GM23338 (cell line): ENCODE data around the gene NCOA7. TPM values are rescaled to one million over a fixed set of nuclear protein-coding genes. Genes with fewer than 3 reads are reported as not detected.

Experiments
- ATAC-seq: fragments of 200-7000 bp; cut with Tn5 transposase; 3 replicates; pipeline ENCODE4 v1.9.1; 2020
- DNase-seq: peaks from one replicate; pipeline ENCODE4 v3.0.0-alpha.2; 2015; ENCODE audit warnings: low spot score
- H2AFZ ChIP-seq: fragments of 200-600 bp; sonication (generic); 2 replicates; pipeline ENCODE4 v1.8.0; 2016; ENCODE audit warnings: antibody characterized with exemption, mild to moderate bottlenecking, moderate library complexity
- H3F3A ChIP-seq: fragments of 200-600 bp; sonication (generic); replicated peaks from 2 replicates; pipeline ENCODE4 v1.8.0; 2017; ENCODE audit warnings: antibody characterized with exemption, mixed run types, low read depth
- H3K27ac ChIP-seq: fragments of 200-600 bp; sonication (generic); 2 replicates; pipeline ENCODE4 v1.6.1; 2016; ENCODE audit warnings: low read depth
- H3K27me3 ChIP-seq: fragments of 200-600 bp; sonication (generic); 2 replicates; pipeline ENCODE4 v1.8.0; 2016; ENCODE audit warnings: mild to moderate bottlenecking, mixed run types, moderate library complexity; ENCODE audit not compliant: insufficient read depth
- H3K36me3 ChIP-seq: fragments of 200-600 bp; sonication (generic); 2 replicates; pipeline ENCODE4 v1.8.0; 2016; ENCODE audit warnings: mild to moderate bottlenecking; ENCODE audit not compliant: insufficient read depth
- H3K4me1 ChIP-seq: fragments of 200-600 bp; sonication (generic); 2 replicates; pipeline ENCODE4 v1.8.0; 2016; ENCODE audit warnings: mild to moderate bottlenecking, moderate library complexity; ENCODE audit not compliant: insufficient read depth
- H3K4me2 ChIP-seq: fragments of 200-600 bp; sonication (generic); 2 replicates; pipeline ENCODE4 v1.7.1; 2017; ENCODE audit warnings: mixed run types
- H3K4me3 ChIP-seq: fragments of 200-600 bp; sonication (generic); 2 replicates; pipeline ENCODE4 v1.6.1; 2016; ENCODE audit warnings: mixed run types
- H3K79me2 ChIP-seq: fragments of 200-600 bp; sonication (generic); replicated peaks from 2 replicates; pipeline ENCODE4 v1.8.0; 2017; ENCODE audit warnings: mild to moderate bottlenecking; ENCODE audit not compliant: insufficient read depth
- H3K9me2 ChIP-seq: fragments of 200-600 bp; sonication (generic); 2 replicates; pipeline ENCODE4 v1.8.0; 2017; ENCODE audit not compliant: insufficient read depth
- H4K20me1 ChIP-seq: fragments of 200-600 bp; sonication (generic); replicated peaks from 2 replicates; pipeline ENCODE4 v1.8.0; 2017; ENCODE audit warnings: mild to moderate bottlenecking; ENCODE audit not compliant: insufficient read depth
- H3K27ac Mint-ChIP-seq: 2 replicates; pipeline ENCODE4 v1.8.0; 2020; ENCODE audit warnings: inconsistent platforms, mild to moderate bottlenecking, moderate library complexity, mixed read lengths
- H3K27me3 Mint-ChIP-seq: 3 replicates; pipeline ENCODE4 v1.8.0; 2022; ENCODE audit warnings: low read depth, mild to moderate bottlenecking, moderate library complexity, mixed read lengths, inconsistent platforms; ENCODE audit not compliant: insufficient read depth, poor library complexity
- H3K36me3 Mint-ChIP-seq: 3 replicates; pipeline ENCODE4 v1.8.0; 2021; ENCODE audit warnings: low read depth, mild to moderate bottlenecking, inconsistent platforms, moderate library complexity, mixed read lengths
- H3K4me1 Mint-ChIP-seq: 3 replicates; pipeline ENCODE4 v1.8.0; 2020; ENCODE audit warnings: mild to moderate bottlenecking, inconsistent platforms, mixed read lengths
- H3K4me3 Mint-ChIP-seq: 3 replicates; pipeline ENCODE4 v1.8.0; 2021; ENCODE audit warnings: moderate library complexity, mild to moderate bottlenecking, inconsistent platforms, mixed read lengths
- H3K9me3 Mint-ChIP-seq: 3 replicates; pipeline ENCODE4 v1.8.0; 2020; ENCODE audit warnings: moderate library complexity, mild to moderate bottlenecking, inconsistent platforms, mixed read lengths
- CREB1 ChIP-seq: fragments of 250-450 bp; sonication (Bioruptor Pico); IDR thresholded peaks from 2 replicates; pipeline ENCODE4 v1.5.0; 2020; ENCODE audit warnings: low read depth, mild to moderate bottlenecking, moderate library complexity
- CTCF ChIP-seq, 2 experiments: fragments of 200-600 bp in 1 of 2; sonication (generic) in 1 of 2; conservative IDR thresholded peaks; 2 replicates each; pipeline versions ENCODE4 v1.5.1 to v1.6.1; 2016 to 2017; ENCODE audit warnings: antibody characterized with exemption in 2 of 2, low read depth in 2 of 2, mild to moderate bottlenecking in 2 of 2, moderate library complexity in 1 of 2
- ETS1 ChIP-seq: IDR thresholded peaks from 2 replicates; pipeline ENCODE4 v1.6.1; 2016; ENCODE audit warnings: antibody characterized with exemption
- EZH2 ChIP-seq: fragments of 200-600 bp; sonication (generic); IDR thresholded peaks from one replicate; pipeline ENCODE4 v1.8.0; 2017; ENCODE audit warnings: antibody characterized with exemption, mild to moderate bottlenecking, low read depth; ENCODE audit not compliant: unreplicated experiment
- EZH2phosphoT487 ChIP-seq: fragments of 200-600 bp; sonication (generic); IDR thresholded peaks from one replicate; pipeline ENCODE4 v1.8.1; 2018; ENCODE audit warnings: antibody characterized with exemption; ENCODE audit not compliant: unreplicated experiment
- JUNB ChIP-seq: IDR thresholded peaks from one replicate; pipeline ENCODE4 v1.6.1; 2016; ENCODE audit warnings: antibody characterized with exemption; ENCODE audit not compliant: unreplicated experiment
- NANOG ChIP-seq: IDR thresholded peaks from 2 replicates; pipeline ENCODE4 v1.6.1; 2016; ENCODE audit warnings: antibody characterized with exemption, borderline replicate concordance
- POLR2AphosphoS5 ChIP-seq: IDR thresholded peaks from 2 replicates; pipeline ENCODE4 v1.6.1; 2016; ENCODE audit warnings: antibody characterized with exemption, low read depth
- REST ChIP-seq: IDR thresholded peaks from one replicate; pipeline ENCODE4 v1.6.1; 2018; ENCODE audit warnings: antibody characterized with exemption; ENCODE audit not compliant: unreplicated experiment
- STAT1 ChIP-seq: IDR thresholded peaks from one replicate; pipeline ENCODE4 v1.6.1; 2016; ENCODE audit warnings: antibody characterized with exemption; ENCODE audit not compliant: unreplicated experiment
- ZNF114 ChIP-seq: fragments of 250-450 bp; sonication (Bioruptor Pico); IDR thresholded peaks from 2 replicates; pipeline ENCODE4 v1.5.0; 2020; ENCODE audit warnings: mild to moderate bottlenecking, moderate library complexity
- ZNF331 ChIP-seq: fragments of 250-450 bp; sonication (Bioruptor Pico); IDR thresholded peaks from 2 replicates; pipeline ENCODE4 v1.5.0; 2020; ENCODE audit warnings: low read depth, mild to moderate bottlenecking, moderate library complexity
- ZNF462 ChIP-seq: fragments of 250-450 bp; sonication (Bioruptor Pico); IDR thresholded peaks from 2 replicates; pipeline ENCODE4 v1.5.0; 2020; ENCODE audit warnings: mild to moderate bottlenecking, moderate library complexity
- polyA plus RNA-seq: library from polyadenylated mRNA; unstranded; fragments of >200 nt; fragmentation: Nextera tagmentation; extraction: Ambion mirVana; gene quantifications from 2 replicates; pipeline ENCODE4 v1.2.1, GENCODE V29; 2016
- total RNA-seq: library from RNA; depleted of rRNA; stranded (reverse); fragments of >200 nt; shearing (Covaris generic); gene quantifications from 2 replicates; pipeline ENCODE4 v1.2.3, GENCODE V29; 2014

Gene NCOA7
- total and polyA plus RNA-seq, 2 experiments from 2014 or later = 9.3 to 15.7 TPM

GRCh38 chr6:125766641-125767040 is 24.1 kb upstream of the NCOA7 start:
- TF ChIP-seq NANOG = no peak
- TF ChIP-seq CTCF (conservative IDR thresholded peaks at IDR 0.05; ENCODE audit: low read depth in 2 of 2) = no peak
- no peak for TF ChIP-seq POLR2AphosphoS5
- TF ChIP-seq JUNB = no peak
- no peak for TF ChIP-seq ZNF462 (CRISPR knock-in tag)
- no peak for TF ChIP-seq STAT1
- TF ChIP-seq ETS1 = no peak
- TF ChIP-seq CREB1 = no peak
- no peak for TF ChIP-seq ZNF114 (CRISPR knock-in tag)
- TF ChIP-seq ZNF331 (CRISPR knock-in tag) = no peak
- no peak for TF ChIP-seq EZH2phosphoT487
- TF ChIP-seq REST = no peak
- TF ChIP-seq EZH2 = no peak
- Mint-ChIP-seq H3K4me1 (peaks cover 8% of the 10 kb centered on the region), H3K36me3 (peaks cover 5% of the 10 kb centered on the region; the same call in 2 of the 3 replicates), H3K27me3 (peaks cover 2% of the 10 kb centered on the region), H3K27ac (no peak overlapping the region), H3K9me3 (peaks cover 8% of the 10 kb centered on the region; the same call in 2 of the 3 replicates), H3K4me3 (no peak overlapping the region)
- no peak overlapping the region for H3K27ac ChIP-seq
- DNase-seq (no peak), ATAC-seq (no peak)
- no peaks in the 10 kb centered on the region for H3K9me2 ChIP-seq
- no peaks in the 10 kb centered on the region; the same call in 1 of the 2 replicates for H3K4me1 ChIP-seq
- no peaks in the 10 kb centered on the region for H3K79me2 ChIP-seq
- H3K4me2 ChIP-seq = no peak overlapping the region
- H3K27me3 ChIP-seq = no peaks in the 10 kb centered on the region
- no peak overlapping the region for H3K4me3 ChIP-seq
- no peaks in the 10 kb centered on the region for H4K20me1 ChIP-seq
- no peaks in the 10 kb centered on the region for H3K36me3 ChIP-seq
- no peaks in the 10 kb centered on the region for H3F3A ChIP-seq
- no peak overlapping the region for H2AFZ ChIP-seq
